Esophagus (tissue), 2 donors: ENCODE measurements around the gene ZFP3. TPM values are rescaled to one million over a fixed set of nuclear protein-coding genes. Genes with fewer than 3 reads are reported as not detected.
"Not testable (repeated sequence)": the region's sequence is repeated elsewhere in the genome, so short reads cannot be mapped to it uniquely, and the experiment has no call there.

ENCODE experiments used
- H3K27ac ChIP-seq, 2 donors: one replicate each; pipeline ENCODE4 v1.5.1; 2013; ENCODE audit warnings: low read depth in 2 of 2, mild to moderate bottlenecking in 2 of 2, inconsistent platforms in 1 of 2, low read length in 1 of 2, moderate library complexity in 1 of 2
- H3K27me3 ChIP-seq, 2 donors: one replicate each; pipeline ENCODE4 v1.6.1; 2013; ENCODE audit warnings: low read length in 2 of 2, control low read depth in 1 of 2, mild to moderate bottlenecking in 1 of 2; ENCODE audit not compliant: insufficient read depth in 2 of 2, control insufficient read depth in 1 of 2
- H3K36me3 ChIP-seq, 2 donors: one replicate each; pipeline ENCODE4 v1.6.1; 2013; ENCODE audit warnings: low read length in 1 of 2; ENCODE audit not compliant: control insufficient read depth in 2 of 2, insufficient read depth in 2 of 2
- H3K4me1 ChIP-seq, 2 donors: one replicate each; pipeline ENCODE4 v1.6.1; 2013; ENCODE audit warnings: low read length in 1 of 2; ENCODE audit not compliant: control insufficient read depth in 2 of 2, insufficient read depth in 2 of 2
- H3K4me3 ChIP-seq, 2 donors: one replicate each; pipeline ENCODE4 v1.5.1; 2013; ENCODE audit warnings: low read length in 2 of 2, mild to moderate bottlenecking in 2 of 2, low read depth in 1 of 2, moderate library complexity in 1 of 2
- H3K9me3 ChIP-seq, 2 donors: one replicate each; pipeline ENCODE4 v1.6.1; 2013; ENCODE audit warnings: mild to moderate bottlenecking in 2 of 2, low read depth in 1 of 2, low read length in 1 of 2, moderate library complexity in 1 of 2; ENCODE audit not compliant: control insufficient read depth in 2 of 2, insufficient read depth in 1 of 2
- WGBS, 2 donors: extraction: QIAGEN DNeasy Blood & Tissue Kit; methylation state at CpG; one replicate each; pipeline ENCODE4 v1.1.7; 2013; 5-methylcytosine and 5-hydroxymethylcytosine counted together
- polyA plus RNA-seq, 2 donors: library from polyadenylated mRNA; stranded (reverse); fragments of 200-250 nt; gene quantifications; one replicate each; pipeline ENCODE4 v1.2.3, GENCODE V29; 2013
- donor health status: healthy with polysubstance abuse.
- donor health status: Bipolar disorder and iron deficiency.

ZFP3 gene
- polyA plus RNA-seq, result 1 to 10 TPM; 1.5 to 1.8 TPM

DNA sequence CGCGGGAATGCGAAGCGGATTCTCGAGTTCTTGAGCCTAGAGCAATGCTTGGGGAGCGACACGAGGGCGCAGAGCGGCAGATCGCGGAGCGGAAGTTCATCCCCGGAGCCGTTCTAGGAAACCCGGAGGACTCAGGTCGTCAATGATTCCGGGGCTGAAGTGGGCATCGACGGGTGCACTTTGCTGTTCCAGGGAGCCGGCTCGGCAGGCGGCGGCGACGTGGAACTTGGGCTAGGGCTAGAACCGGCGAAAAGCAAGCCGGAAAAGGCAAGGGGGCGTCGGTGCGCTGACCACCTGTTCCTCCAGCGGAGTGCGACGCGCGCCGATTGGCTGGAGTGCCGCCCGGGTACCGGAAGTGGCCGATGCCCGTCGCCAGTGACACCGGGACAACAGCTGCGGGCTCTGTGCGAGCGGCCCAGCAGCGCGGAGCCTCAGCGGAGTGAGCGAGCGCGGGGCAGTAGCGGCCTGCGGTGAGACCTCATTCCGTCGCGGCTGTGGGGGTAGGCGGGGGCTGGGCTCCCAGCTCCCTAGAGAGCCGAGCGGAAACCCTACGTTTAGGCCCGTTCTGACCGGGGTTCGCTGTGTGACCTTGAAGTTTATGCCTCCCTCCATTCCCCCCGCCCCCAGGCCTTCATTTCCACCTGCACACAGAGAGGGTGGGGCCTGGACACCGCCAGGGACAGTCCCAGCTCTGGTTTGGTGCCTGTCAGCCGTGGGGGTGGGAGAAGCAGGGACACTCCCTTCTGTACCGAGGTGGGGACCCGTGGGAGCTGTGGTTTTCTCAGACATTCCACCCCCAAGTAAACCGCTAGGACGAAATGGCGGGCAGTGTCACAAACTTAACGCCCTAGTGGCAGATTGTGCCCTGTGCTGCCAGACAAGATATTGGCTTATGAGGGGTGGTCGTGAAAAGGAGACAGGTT lies at the start of gene ZFP3:
Gene ZFP3, plus strand, starts transcription at position 362 of the 923 bp plus-strand sequence. CDS start 13,038 bp downstream, outside the sequence.
- Histone ChIP-seq H3K4me3 (peak within 1 kb of the TSS; percentile 78 to 86), H3K4me1 (peaks cover 4 to 8% of the 10 kb centered on the region in 2 donors), H3K36me3 (peaks cover 0 to 3% of the 10 kb centered on the region in 2 donors), H3K9me3 (peaks cover 0 to 2% of the 10 kb centered on the region in 2 donors), H3K27ac (peak within 1 kb of the TSS; percentile 78 to 86), H3K27me3 (no peaks in the 10 kb centered on the region)
- 1% methylated on average over 63 to 75 of the region's 75 CpGs for WGBS, 2 donors

DNA sequence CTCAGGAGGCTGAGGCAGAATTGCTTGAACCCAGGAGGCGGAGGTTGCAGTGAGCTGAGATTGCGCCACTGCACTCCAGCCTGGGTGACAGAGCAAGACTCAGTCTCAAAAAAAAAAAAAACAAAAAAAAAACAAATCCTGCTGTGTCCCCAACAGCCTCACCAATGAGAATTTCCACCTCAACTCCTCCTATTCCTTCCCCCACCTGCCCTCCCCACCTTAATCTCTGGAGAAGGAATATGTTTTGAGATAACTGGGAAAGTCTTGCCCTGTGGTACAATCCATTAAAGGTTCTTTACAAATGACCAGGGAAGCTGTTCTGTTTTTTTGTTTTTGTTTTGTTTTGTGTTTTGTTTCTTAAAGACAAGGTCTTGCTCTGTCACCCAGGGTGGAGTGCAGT lies 48.1 kb upstream of the ZFP3 start:
- not testable (repeated sequence) for H3K27me3 ChIP-seq, H3K4me3 ChIP-seq, H3K4me1 ChIP-seq, H3K36me3 ChIP-seq, H3K9me3 ChIP-seq, H3K27ac ChIP-seq
- 91 to 93% methylated on average over 2 of the region's 2 CpGs for WGBS, 2 donors

DNA sequence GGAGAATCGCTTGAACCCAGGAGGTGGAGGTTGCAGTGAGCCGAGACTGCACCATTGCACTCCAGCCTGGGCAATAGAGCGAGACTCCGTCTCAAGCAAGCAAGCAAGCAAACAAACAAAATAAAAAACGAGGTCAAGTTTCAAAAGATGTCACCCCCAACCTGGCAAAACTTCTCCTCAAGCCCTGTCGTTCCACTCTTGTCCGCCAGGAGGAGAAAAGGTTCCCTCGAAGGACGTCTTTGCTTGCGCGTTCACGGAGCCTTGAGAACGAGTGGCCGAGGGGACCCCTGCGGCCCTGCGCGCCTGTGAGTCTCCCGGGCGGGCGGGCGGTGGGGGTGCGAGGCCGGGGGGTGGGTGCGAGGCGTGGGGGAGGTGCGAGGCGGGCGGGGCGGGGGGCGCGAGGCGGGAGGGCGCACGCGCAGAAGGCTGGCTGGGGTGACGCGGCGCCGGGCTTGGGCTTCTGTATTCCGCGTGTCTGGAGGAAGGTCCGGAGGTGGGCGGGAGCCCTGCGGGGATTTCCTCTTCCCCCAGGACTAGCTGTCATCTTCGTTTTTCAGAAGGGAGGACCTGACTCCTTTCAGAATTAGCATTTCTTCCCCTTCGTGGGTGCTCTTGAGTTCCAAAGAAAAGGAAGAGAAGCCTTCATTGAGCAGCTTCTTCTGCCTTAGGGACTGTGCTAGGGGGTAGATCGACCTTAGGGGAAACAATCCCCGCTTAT lies 46.7 kb upstream of the ZFP3 start:
- Histone ChIP-seq H3K27ac (no peak overlapping the region), H3K27me3 (no peaks in the 10 kb centered on the region), H3K4me3 (peak overlapping the region; percentile 27 to 64), H3K4me1 (peaks cover 0 to 2% of the 10 kb centered on the region in 2 donors), H3K36me3 (peaks cover 0 to 3% of the 10 kb centered on the region in 2 donors), H3K9me3 (no peaks in the 10 kb centered on the region)
- 3 to 4% methylated on average over 32 to 48 of the region's 48 CpGs for WGBS, 2 donors

DNA sequence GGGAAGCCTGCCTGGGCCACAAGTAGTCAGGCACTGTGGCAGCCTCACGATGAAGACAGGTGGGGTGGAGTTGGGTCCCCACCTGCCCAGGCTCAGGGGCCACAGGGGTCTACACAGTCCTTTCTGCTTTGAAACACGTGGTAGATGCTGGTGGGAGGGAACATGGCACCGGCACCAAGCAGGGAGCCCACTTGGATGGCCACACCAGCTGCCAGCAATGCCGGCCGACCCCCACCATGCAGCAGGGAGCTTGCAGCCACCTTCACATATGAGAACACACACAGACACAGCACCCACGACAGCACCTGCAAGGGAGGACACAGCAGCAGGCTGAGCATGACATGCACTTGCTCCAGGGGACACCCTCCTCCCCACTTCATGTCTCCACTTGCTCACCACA lies 45.4 kb upstream of the ZFP3 start:
- 85 to 92% methylated on average over 6 of the region's 6 CpGs for WGBS, 2 donors
- no peak overlapping the region for H3K27ac ChIP-seq
- H3K4me1 ChIP-seq, result peaks cover 0 to 2% of the 10 kb centered on the region in 2 donors
- H3K36me3 ChIP-seq, result peaks cover 0 to 3% of the 10 kb centered on the region in 2 donors
- no peak overlapping the region for H3K4me3 ChIP-seq
- no peaks in the 10 kb centered on the region for H3K27me3 ChIP-seq
- H3K9me3 ChIP-seq, result no peaks in the 10 kb centered on the region

DNA sequence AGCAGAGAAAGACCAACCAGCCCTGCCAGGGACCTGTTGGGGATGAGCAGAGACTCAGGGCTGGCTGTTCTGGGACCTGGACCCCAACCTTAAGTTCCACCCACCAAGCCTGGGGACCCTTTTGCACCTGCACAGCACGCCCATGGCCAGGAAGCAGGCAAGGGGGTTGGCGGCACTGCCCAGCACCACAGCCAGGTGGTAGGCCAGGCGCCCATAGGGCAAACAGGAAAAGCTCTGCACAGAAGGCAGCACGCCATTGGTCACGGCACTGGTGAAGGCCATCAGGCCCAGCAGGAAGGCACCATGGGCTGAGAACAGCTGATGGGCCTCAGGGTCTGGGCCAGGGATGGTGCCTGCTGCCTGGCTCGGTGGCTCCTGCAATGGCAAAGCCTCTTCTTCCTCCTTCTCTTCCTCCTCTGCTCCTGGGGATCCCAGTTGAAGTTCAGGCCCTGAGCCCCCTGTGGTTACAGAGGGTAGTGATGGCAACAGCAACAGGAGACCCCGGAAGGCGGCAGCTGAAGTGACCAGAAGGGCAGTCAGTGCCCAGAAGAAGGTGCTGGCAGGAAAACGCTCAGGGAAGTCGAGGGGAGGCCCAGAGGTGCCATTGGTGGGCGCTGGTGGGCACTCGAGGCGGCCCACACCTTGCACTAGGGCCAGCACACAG lies 44.8 kb upstream of the ZFP3 start:
- Histone ChIP-seq H3K27ac (no peak overlapping the region), H3K4me1 (peaks cover 0 to 2% of the 10 kb centered on the region in 2 donors), H3K9me3 (no peaks in the 10 kb centered on the region), H3K27me3 (no peaks in the 10 kb centered on the region), H3K4me3 (no peak overlapping the region), H3K36me3 (peaks cover 0 to 3% of the 10 kb centered on the region in 2 donors)
- WGBS, 2 donors, result 84 to 92% methylated on average over 13 of the region's 13 CpGs

DNA sequence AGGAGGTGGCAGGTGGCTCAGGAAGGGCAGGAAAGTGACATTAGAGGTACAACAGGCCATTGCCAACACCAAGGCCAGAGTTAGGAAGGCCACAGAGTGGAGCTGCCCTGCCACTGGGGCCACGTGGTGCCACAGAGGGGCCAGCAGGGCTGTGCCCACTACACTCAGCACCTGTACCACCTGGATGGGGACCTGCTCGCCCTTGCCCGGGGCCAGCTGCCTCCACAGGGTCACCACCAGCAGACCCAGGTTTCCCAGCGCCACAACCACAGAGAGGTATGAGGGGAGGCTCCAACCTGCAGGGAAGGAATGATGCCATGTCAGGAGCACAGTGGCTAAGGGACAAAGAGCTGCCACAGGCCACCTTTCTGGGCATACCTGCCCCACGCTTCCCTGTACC lies 44.2 kb upstream of the ZFP3 start:
- Histone ChIP-seq H3K27me3 (no peaks in the 10 kb centered on the region), H3K4me3 (no peak overlapping the region), H3K27ac (no peak overlapping the region), H3K9me3 (no peaks in the 10 kb centered on the region), H3K4me1 (peaks cover 0 to 2% of the 10 kb centered on the region in 2 donors), H3K36me3 (peaks cover 0 to 3% of the 10 kb centered on the region in 2 donors)
- WGBS, 2 donors, result 75 to 88% methylated on average over 5 of the region's 5 CpGs

DNA sequence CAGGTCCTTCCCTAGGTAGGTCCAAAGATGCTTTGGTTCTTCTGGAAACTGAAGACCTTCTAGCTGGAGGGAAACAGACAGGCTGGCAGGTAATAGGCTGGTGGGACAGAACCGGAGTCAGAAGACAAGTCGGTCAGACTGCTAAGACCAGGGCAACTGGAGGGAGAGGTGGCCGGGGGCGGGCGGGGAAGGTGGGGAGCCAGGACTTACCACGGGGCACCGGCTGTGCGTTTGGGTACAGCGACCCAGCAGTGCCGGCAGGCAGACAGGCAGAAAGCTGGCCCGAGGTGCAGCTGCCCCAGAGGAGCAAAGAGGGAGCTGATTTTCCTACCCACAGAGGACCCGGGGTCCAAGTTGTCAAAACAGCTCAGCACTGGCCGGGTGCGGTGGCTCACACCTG lies 43.6 kb upstream of the ZFP3 start:
- Histone ChIP-seq H3K27ac (no peak overlapping the region), H3K27me3 (no peaks in the 10 kb centered on the region), H3K9me3 (no peaks in the 10 kb centered on the region), H3K4me1 (peaks cover 0 to 2% of the 10 kb centered on the region in 2 donors), H3K36me3 (peaks cover 0 to 3% of the 10 kb centered on the region in 2 donors), H3K4me3 (no peak overlapping the region)
- WGBS, 2 donors, result 77 to 78% methylated on average over 11 to 14 of the region's 14 CpGs

DNA sequence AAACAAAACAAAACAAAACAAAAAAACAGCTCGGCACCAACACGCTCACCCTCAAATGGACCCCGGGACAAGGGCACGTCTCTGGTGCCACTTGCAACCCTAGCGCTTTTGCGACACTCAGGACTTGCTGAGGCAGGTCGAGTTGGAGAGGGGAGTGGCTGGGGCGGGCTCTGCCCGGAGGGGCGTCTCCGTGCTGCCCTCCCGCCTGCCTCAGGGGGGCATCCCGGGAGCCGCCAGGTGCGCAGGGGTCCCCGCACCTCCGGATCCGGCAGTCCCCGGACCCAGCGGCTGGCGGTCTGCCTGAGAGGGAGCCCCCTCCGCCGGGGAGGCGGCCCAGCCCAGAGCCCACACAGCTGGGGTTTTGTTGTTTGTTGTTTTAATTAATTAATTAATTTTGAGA lies 43.0 kb upstream of the ZFP3 start, which contains the start of gene SLC52A1:
Gene SLC52A1, minus strand, starts transcription at position 112 of the 400 bp plus-strand sequence. CDS start 820 bp downstream, outside the sequence.
- H3K27me3 ChIP-seq, result no peaks in the 10 kb centered on the region
- H3K4me1 ChIP-seq, result peaks cover 0 to 2% of the 10 kb centered on the region in 2 donors
- H3K36me3 ChIP-seq, result peaks cover 0 to 3% of the 10 kb centered on the region in 2 donors
- no peak within 1 kb of the TSS for H3K27ac ChIP-seq
- 3 to 7% methylated on average over 23 to 24 of the region's 24 CpGs for WGBS, 2 donors
- no peaks in the 10 kb centered on the region for H3K9me3 ChIP-seq
- peak within 1 kb of the TSS; percentile 26 to 44 for H3K4me3 ChIP-seq
